Liver (tissue), 3 donors: Measurements from ENCODE around the gene RALB.

Experiments used
- CTCF ChIP-seq: fragments of 150-350 bp; IDR thresholded peaks from 2 replicates; pipeline ENCODE4 v1.5.1; 2017; ENCODE audit warnings: improper control_type of control experiment, low read depth, low read length; ENCODE audit not compliant: missing input control
- EGR1 ChIP-seq, 2 donors: IDR thresholded peaks; 2 replicates each; pipeline ENCODE4 v1.6.1; 2016 to 2018; ENCODE audit warnings: antibody characterized with exemption in 2 of 2, low read depth in 2 of 2
- GABPA ChIP-seq, 2 donors: IDR thresholded peaks in 1 of 2; conservative IDR thresholded peaks in 1 of 2; 2 replicates each; pipeline ENCODE4 v1.6.1; 2016; ENCODE audit warnings: antibody characterized with exemption in 2 of 2, mild to moderate bottlenecking in 1 of 2, moderate library complexity in 1 of 2
- JUND ChIP-seq, 2 donors: IDR thresholded peaks; 2 replicates each; pipeline ENCODE4 v1.6.1; 2016; ENCODE audit warnings: antibody characterized with exemption in 2 of 2
- MAX ChIP-seq: IDR thresholded peaks from 2 replicates; pipeline ENCODE4 v1.6.1; 2016; ENCODE audit warnings: antibody characterized with exemption
- RAD21 ChIP-seq, 2 donors: IDR thresholded peaks; 2 replicates each; pipeline ENCODE4 v1.6.1; 2016; ENCODE audit warnings: antibody characterized with exemption in 2 of 2, mild to moderate bottlenecking in 2 of 2
- TF ChIP-seq, protein P1 (sequence below): IDR thresholded peaks from 2 replicates; pipeline ENCODE4 v1.6.1; 2016; ENCODE audit warnings: antibody characterized with exemption, mild to moderate bottlenecking
- donor health status: healthy.
- donor health status: healthy.

DNA sequence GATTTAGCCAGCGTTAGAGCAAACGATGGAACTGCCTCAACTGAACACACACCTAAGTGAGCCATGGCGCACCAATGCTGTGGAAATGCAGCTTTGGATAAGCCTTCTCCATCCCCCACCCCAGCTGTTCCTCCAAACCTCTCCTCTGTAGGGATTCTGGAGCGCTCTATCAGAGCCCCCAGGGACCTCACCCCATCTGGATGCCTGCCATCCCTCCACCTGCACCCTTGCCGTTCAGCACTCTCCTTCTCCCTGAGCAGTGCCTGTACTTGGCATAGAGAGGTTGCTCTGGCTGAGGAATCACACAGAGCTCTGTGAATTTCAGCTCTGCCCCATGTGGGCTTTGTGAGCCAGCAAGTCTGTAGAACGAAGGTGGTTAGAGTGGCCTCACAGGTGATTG lies 50.5 kb downstream of the RALB start:
- no peak for TF ChIP-seq CTCF
- TF ChIP-seq RAD21 (IDR thresholded peaks at IDR 0.05) = no peak
- no peak for TF ChIP-seq GABPA (IDR thresholded peaks at IDR 0.05 in 1 of 2, conservative IDR thresholded peaks at IDR 0.05 in 1 of 2)
- no peak for TF ChIP-seq MAX
- TF ChIP-seq JUND (IDR thresholded peaks at IDR 0.05) = no peak
- no peak for TF ChIP-seq EGR1 (IDR thresholded peaks at IDR 0.05; ENCODE audit: low read depth in 2 of 2)
- TF ChIP-seq, protein P1, sequence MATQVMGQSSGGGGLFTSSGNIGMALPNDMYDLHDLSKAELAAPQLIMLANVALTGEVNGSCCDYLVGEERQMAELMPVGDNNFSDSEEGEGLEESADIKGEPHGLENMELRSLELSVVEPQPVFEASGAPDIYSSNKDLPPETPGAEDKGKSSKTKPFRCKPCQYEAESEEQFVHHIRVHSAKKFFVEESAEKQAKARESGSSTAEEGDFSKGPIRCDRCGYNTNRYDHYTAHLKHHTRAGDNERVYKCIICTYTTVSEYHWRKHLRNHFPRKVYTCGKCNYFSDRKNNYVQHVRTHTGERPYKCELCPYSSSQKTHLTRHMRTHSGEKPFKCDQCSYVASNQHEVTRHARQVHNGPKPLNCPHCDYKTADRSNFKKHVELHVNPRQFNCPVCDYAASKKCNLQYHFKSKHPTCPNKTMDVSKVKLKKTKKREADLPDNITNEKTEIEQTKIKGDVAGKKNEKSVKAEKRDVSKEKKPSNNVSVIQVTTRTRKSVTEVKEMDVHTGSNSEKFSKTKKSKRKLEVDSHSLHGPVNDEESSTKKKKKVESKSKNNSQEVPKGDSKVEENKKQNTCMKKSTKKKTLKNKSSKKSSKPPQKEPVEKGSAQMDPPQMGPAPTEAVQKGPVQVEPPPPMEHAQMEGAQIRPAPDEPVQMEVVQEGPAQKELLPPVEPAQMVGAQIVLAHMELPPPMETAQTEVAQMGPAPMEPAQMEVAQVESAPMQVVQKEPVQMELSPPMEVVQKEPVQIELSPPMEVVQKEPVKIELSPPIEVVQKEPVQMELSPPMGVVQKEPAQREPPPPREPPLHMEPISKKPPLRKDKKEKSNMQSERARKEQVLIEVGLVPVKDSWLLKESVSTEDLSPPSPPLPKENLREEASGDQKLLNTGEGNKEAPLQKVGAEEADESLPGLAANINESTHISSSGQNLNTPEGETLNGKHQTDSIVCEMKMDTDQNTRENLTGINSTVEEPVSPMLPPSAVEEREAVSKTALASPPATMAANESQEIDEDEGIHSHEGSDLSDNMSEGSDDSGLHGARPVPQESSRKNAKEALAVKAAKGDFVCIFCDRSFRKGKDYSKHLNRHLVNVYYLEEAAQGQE = no peak
